Measurements from ENCODE around the gene NAA15.
"Not testable (repeated sequence)": the region's sequence is repeated elsewhere in the genome, so short reads cannot be mapped to it uniquely, and the experiment has no call there.

The NAA15 gene

GRCh38 chr4:139391731-139392130 is 90.4 kb downstream of the NAA15 start:
- Histone ChIP-seq H3K9me3 (no peaks in the 10 kb centered on the region), H3K4me1 (no peaks in the 10 kb centered on the region), H4K20me1 (0 out of 2 replicates have a peak, but pooled peaks cover 7% of the 10 kb centered on the region), H3K36me3 (peaks cover 86% of the 10 kb centered on the region), H3K27ac (no peak overlapping the region), H3K9ac (no peak overlapping the region), H3K4me2 (no peak overlapping the region), H3K4me3 (no peak overlapping the region), H3K27me3 (no peaks in the 10 kb centered on the region)
- no peak for TF ChIP-seq Cebpa-rat (IDR thresholded peaks at IDR 0.05)

DNA sequence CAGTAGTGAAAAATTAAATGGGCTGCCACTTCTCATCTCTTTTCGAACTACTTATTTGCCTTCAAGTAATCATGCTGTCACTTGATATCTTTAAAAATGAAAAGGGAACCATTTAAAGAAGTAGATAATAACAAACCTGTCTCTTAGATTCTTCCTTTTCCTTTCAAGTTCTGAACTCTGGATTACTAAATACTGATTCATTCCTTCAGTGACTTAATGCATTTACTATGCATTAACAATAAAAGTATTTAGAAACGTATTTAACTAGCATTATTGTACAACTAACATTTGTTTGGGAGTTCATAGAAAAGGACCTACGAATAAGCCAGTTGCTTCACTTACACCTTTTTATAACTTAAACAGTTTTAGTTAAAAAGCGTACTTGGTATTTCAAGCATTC is 91.5 kb downstream of the NAA15 start:
- Histone ChIP-seq H3K27ac (no peak overlapping the region), H4K20me1 (0 out of 2 replicates have a peak, but pooled peaks cover 2% of the 10 kb centered on the region), H3K9me3 (no peaks in the 10 kb centered on the region), H3K4me2 (no peak overlapping the region), H3K4me3 (no peak overlapping the region), H3K4me1 (no peaks in the 10 kb centered on the region), H3K9ac (no peak overlapping the region), H3K36me3 (peaks cover 86% of the 10 kb centered on the region), H3K27me3 (no peaks in the 10 kb centered on the region)
- TF ChIP-seq Cebpa-rat (IDR thresholded peaks at IDR 0.05) = no peak

DNA sequence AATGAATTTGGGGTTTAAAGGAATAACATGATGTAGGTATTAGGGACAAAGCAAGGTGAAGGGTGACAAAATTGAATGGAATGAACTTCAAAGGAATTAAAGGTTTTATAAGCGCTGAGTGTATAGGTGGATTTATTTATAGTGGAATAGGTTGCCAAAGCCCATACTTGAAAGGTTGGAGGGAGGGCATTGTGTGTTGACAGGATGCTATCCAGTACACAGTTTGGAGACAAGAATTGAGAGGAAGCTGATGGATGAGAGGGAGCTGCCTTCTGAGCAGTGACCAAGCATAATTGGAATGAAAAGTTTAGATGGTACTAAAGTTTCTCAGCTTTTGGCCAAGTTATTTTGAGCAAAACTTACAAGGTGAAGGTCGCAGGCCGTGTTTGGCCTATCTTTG is 100.1 kb downstream of the NAA15 start:
- Histone ChIP-seq H3K4me1 (no peaks in the 10 kb centered on the region), H3K27me3 (no peaks in the 10 kb centered on the region), H3K9ac (no peak overlapping the region), H3K27ac (no peak overlapping the region), H3K9me3 (no peaks in the 10 kb centered on the region), H3K4me3 (no peak overlapping the region), H4K20me1 (no peaks in the 10 kb centered on the region), H3K4me2 (no peak overlapping the region), H3K36me3 (peaks cover 26% of the 10 kb centered on the region)
- TF ChIP-seq Cebpa-rat (IDR thresholded peaks at IDR 0.05) = no peak

GRCh38 chr4:139402436-139402835 is 101.1 kb downstream of the NAA15 start:
- Histone ChIP-seq H3K9ac (no peak overlapping the region), H3K27ac (no peak overlapping the region), H3K9me3 (no peaks in the 10 kb centered on the region), H3K4me2 (no peak overlapping the region), H3K4me3 (no peak overlapping the region), H3K27me3 (no peaks in the 10 kb centered on the region), H3K4me1 (no peaks in the 10 kb centered on the region), H4K20me1 (no peaks in the 10 kb centered on the region), H3K36me3 (peaks cover 21% of the 10 kb centered on the region; the same call in 1 of the 2 replicates)
- no peak for TF ChIP-seq Cebpa-rat (IDR thresholded peaks at IDR 0.05)

GRCh38 chr4:139403462-139403861 is 102.2 kb downstream of the NAA15 start:
- Histone ChIP-seq H3K36me3 (peaks cover 20% of the 10 kb centered on the region; the same call in 1 of the 2 replicates), H3K4me2 (no peak overlapping the region), H3K9me3 (no peaks in the 10 kb centered on the region), H4K20me1 (no peaks in the 10 kb centered on the region), H3K27me3 (no peaks in the 10 kb centered on the region), H3K9ac (no peak overlapping the region), H3K27ac (no peak overlapping the region), H3K4me3 (no peak overlapping the region), H3K4me1 (no peaks in the 10 kb centered on the region)
- TF ChIP-seq Cebpa-rat (IDR thresholded peaks at IDR 0.05) = no peak

DNA sequence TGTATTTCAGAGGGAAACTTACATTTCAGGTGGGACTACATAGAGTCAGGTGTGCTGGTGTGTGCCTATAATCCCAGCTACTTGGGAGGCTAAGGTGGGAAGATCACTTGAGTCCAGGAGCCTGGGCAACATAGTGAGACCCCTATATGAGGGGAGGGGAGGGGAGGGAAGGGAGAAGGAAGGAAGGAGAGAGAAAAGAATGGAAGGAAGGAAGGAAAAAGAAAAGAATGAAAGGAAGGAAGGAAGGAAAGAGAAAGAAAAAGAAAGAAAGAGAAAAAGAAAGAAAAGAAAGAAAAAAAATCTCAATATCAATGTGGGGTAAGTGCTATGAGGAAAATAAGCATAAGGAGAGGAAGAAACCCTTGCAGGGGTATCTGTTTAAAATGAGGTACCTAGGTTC is 109.0 kb downstream of the NAA15 start:
- peaks cover 25% of the 10 kb centered on the region for H3K9me3 ChIP-seq
- no peaks in the 10 kb centered on the region for H3K27me3 ChIP-seq
- H3K4me1 ChIP-seq = no peaks in the 10 kb centered on the region
- TF ChIP-seq Cebpa-rat (IDR thresholded peaks at IDR 0.05) = no peak
- no peaks in the 10 kb centered on the region for H4K20me1 ChIP-seq
- no peak overlapping the region for H3K4me2 ChIP-seq
- H3K4me3 ChIP-seq = no peak overlapping the region
- peaks cover 25% of the 10 kb centered on the region for H3K36me3 ChIP-seq
- no peak overlapping the region for H3K9ac ChIP-seq
- no peak overlapping the region for H3K27ac ChIP-seq

DNA sequence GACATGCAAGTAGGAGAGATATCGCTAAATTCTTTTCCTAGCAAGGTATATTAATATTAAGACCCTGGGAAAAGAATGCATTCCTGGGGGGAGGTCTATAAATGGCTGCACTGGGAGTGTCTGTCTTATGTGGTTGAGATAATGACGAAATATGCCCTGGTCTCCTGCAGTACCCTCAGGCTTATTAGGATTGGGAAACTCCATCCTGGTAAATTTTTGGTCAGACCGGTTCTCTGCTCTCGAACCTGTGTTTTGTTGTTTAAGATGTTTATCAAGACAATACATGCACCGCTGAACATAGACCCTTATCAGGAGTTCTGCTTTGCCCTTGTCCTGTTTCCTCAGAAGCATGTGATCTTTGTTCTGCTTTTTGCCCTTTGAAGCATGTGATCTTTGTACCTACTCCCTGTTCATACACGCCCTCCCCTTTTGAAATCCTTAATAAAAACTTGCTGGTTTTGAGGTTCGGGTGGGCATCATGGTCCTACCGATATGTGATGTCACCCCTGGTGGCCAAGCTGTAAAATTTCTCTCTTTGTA is 113.4 kb downstream of the NAA15 start:
- H3K27me3 ChIP-seq, H3K4me3 ChIP-seq, H3K4me2 ChIP-seq, H3K9ac ChIP-seq, H3K27ac ChIP-seq, H4K20me1 ChIP-seq: not testable (repeated sequence)
- H3K4me1 ChIP-seq = peaks cover 26% of the 10 kb centered on the region
- H3K36me3 ChIP-seq = peaks cover 17% of the 10 kb centered on the region
- H3K9me3 ChIP-seq = peaks cover 29% of the 10 kb centered on the region

DNA sequence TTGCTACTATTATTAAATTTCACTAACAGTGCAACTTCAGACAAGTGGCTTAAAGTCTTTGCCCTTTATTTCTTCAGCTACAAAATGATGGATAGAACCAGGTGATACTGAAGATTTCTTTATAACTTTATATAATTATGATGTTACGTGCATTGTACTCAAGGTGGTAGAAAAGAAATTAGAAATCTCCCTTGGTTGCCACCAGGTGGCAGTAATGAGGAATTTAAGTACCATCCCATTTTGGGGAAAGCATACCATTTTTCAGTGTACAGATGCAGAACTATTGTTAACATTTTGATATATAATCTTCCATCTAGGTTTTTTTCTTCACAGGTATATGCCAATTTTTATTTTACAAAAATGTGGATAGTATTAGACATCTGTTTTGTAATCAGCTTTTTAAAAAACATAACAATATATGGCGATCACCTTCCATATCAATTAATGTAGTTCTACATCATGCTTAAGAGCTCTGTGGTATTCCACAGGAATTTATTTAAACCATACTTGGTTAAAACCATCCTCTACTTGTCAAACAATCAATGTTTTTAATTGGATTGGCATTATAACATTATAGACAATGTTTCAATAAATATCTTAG is 114.9 kb downstream of the NAA15 start:
- Histone ChIP-seq H3K27ac (no peak overlapping the region), H3K36me3 (peaks cover 17% of the 10 kb centered on the region), H3K27me3 (no peaks in the 10 kb centered on the region), H3K9me3 (peaks cover 29% of the 10 kb centered on the region), H3K4me3 (no peak overlapping the region), H3K4me1 (peaks cover 40% of the 10 kb centered on the region), H3K4me2 (no peak overlapping the region), H4K20me1 (no peaks in the 10 kb centered on the region), H3K9ac (no peak overlapping the region)
- TF ChIP-seq Cebpa-rat (IDR thresholded peaks at IDR 0.05) = no peak

DNA sequence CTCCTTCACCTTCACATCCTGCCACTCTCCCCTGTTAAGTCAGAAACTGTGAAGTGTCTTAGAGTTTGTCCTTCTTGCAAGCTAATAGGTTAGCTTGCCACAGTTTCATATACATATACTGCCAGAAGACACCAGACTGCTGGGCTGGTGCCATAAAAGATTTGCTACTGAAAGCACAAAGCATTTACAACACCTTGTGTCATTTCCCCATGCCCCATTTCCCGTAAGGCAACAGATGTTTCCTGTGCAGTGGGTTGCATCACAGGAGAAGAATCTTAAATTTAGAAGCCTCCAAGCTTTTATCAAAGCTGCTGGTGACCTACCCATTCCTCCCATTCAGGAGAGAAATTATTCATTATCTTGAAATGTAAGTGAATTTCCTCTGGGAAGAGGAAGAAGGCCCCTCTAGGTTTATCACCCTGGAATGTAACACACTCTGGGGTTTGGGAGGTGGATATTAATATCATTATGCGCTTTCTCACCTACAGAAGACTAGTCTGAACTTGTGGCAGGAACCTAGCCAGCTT is 118.1 kb downstream of the NAA15 start:
- H3K36me3 ChIP-seq = peaks cover 12% of the 10 kb centered on the region
- H3K4me2 ChIP-seq = peak overlapping the region; percentile 84
- H3K27ac ChIP-seq = peak overlapping the region; percentile 92
- peaks cover 42% of the 10 kb centered on the region for H3K4me1 ChIP-seq
- H3K4me3 ChIP-seq = peak overlapping the region; percentile 44
- H3K9me3 ChIP-seq = peaks cover 28% of the 10 kb centered on the region
- no peaks in the 10 kb centered on the region for H3K27me3 ChIP-seq
- no peaks in the 10 kb centered on the region for H4K20me1 ChIP-seq
- H3K9ac ChIP-seq = peak overlapping the region; percentile 79
- peak; percentile 97 for TF ChIP-seq Cebpa-rat (IDR thresholded peaks at IDR 0.05)

DNA sequence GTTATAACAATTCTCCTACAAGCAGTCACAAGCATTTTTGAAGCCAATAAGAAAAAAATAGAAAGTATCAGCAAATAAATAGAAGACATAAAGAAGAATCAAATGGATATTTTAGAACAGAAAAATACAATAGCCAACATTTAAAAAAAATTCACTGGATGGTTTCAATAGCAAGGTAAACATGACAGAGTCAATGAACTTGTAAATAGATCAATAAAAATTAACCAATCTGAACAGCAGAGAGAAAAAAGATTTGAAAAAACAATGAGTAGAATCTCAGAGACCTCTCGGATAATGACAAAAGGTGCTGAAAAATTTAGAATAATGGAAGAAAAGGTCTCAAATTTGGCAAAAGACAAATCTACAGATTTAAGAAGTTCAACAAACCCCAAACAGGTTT is 119.3 kb downstream of the NAA15 start:
- no peak overlapping the region for H3K4me3 ChIP-seq
- H3K36me3 ChIP-seq = peaks cover 2% of the 10 kb centered on the region
- no peak for TF ChIP-seq Cebpa-rat (IDR thresholded peaks at IDR 0.05)
- peak overlapping the region; percentile 92 for H3K27ac ChIP-seq
- H4K20me1 ChIP-seq = no peaks in the 10 kb centered on the region
- H3K4me1 ChIP-seq = peaks cover 42% of the 10 kb centered on the region
- no peak overlapping the region for H3K4me2 ChIP-seq
- H3K9me3 ChIP-seq = peaks cover 16% of the 10 kb centered on the region
- no peak overlapping the region for H3K9ac ChIP-seq
- no peaks in the 10 kb centered on the region for H3K27me3 ChIP-seq
